ENCODE data around the gene PRKCH.

GRCh38 chr14:61381553-61381952 is 60.2 kb downstream of the PRKCH start:
- TF ChIP-seq REST (IDR thresholded peaks at IDR 0.05; ENCODE audit: insufficient read depth in 1 of 2, low read depth in 2 of 2, low read length in 2 of 2) (no peak), POLR2AphosphoS5 (IDR thresholded peaks at IDR 0.05; ENCODE audit: low read depth, low read length) (no peak), TAF1 (IDR thresholded peaks at IDR 0.05; ENCODE audit: borderline replicate concordance, insufficient read depth, low read length) (no peak), FOXP2 (optimal IDR thresholded peaks at IDR 0.05; ENCODE audit: borderline replicate concordance, extremely low read depth, extremely low read length, insufficient read depth) (no peak), SIN3A (IDR thresholded peaks at IDR 0.05; ENCODE audit: borderline replicate concordance, insufficient read depth, low read length) (no peak)
